GM23338 (cell line): ENCODE data around the gene UCK1. TPM values are rescaled to one million over a fixed set of nuclear protein-coding genes. Genes with fewer than 3 reads are reported as not detected.

Experiments used
- ATAC-seq: fragments of 200-7000 bp; cut with Tn5 transposase; 3 replicates; pipeline ENCODE4 v1.9.1; 2020
- DNase-seq: peaks from one replicate; pipeline ENCODE4 v3.0.0-alpha.2; 2015; ENCODE audit warnings: low spot score
- H2AFZ ChIP-seq: fragments of 200-600 bp; sonication (generic); 2 replicates; pipeline ENCODE4 v1.8.0; 2016; ENCODE audit warnings: antibody characterized with exemption, mild to moderate bottlenecking, moderate library complexity
- H3F3A ChIP-seq: fragments of 200-600 bp; sonication (generic); replicated peaks from 2 replicates; pipeline ENCODE4 v1.8.0; 2017; ENCODE audit warnings: antibody characterized with exemption, mixed run types, low read depth
- H3K27ac ChIP-seq: fragments of 200-600 bp; sonication (generic); 2 replicates; pipeline ENCODE4 v1.6.1; 2016; ENCODE audit warnings: low read depth
- H3K27me3 ChIP-seq: fragments of 200-600 bp; sonication (generic); 2 replicates; pipeline ENCODE4 v1.8.0; 2016; ENCODE audit warnings: mild to moderate bottlenecking, mixed run types, moderate library complexity; ENCODE audit not compliant: insufficient read depth
- H3K36me3 ChIP-seq: fragments of 200-600 bp; sonication (generic); 2 replicates; pipeline ENCODE4 v1.8.0; 2016; ENCODE audit warnings: mild to moderate bottlenecking; ENCODE audit not compliant: insufficient read depth
- H3K4me1 ChIP-seq: fragments of 200-600 bp; sonication (generic); 2 replicates; pipeline ENCODE4 v1.8.0; 2016; ENCODE audit warnings: mild to moderate bottlenecking, moderate library complexity; ENCODE audit not compliant: insufficient read depth
- H3K4me2 ChIP-seq: fragments of 200-600 bp; sonication (generic); 2 replicates; pipeline ENCODE4 v1.7.1; 2017; ENCODE audit warnings: mixed run types
- H3K4me3 ChIP-seq: fragments of 200-600 bp; sonication (generic); 2 replicates; pipeline ENCODE4 v1.6.1; 2016; ENCODE audit warnings: mixed run types
- H3K79me2 ChIP-seq: fragments of 200-600 bp; sonication (generic); replicated peaks from 2 replicates; pipeline ENCODE4 v1.8.0; 2017; ENCODE audit warnings: mild to moderate bottlenecking; ENCODE audit not compliant: insufficient read depth
- H3K9me2 ChIP-seq: fragments of 200-600 bp; sonication (generic); 2 replicates; pipeline ENCODE4 v1.8.0; 2017; ENCODE audit not compliant: insufficient read depth
- H4K20me1 ChIP-seq: fragments of 200-600 bp; sonication (generic); replicated peaks from 2 replicates; pipeline ENCODE4 v1.8.0; 2017; ENCODE audit warnings: mild to moderate bottlenecking; ENCODE audit not compliant: insufficient read depth
- H3K27ac Mint-ChIP-seq: 2 replicates; pipeline ENCODE4 v1.8.0; 2020; ENCODE audit warnings: inconsistent platforms, mild to moderate bottlenecking, moderate library complexity, mixed read lengths
- H3K27me3 Mint-ChIP-seq: 3 replicates; pipeline ENCODE4 v1.8.0; 2022; ENCODE audit warnings: low read depth, mild to moderate bottlenecking, moderate library complexity, mixed read lengths, inconsistent platforms; ENCODE audit not compliant: insufficient read depth, poor library complexity
- H3K36me3 Mint-ChIP-seq: 3 replicates; pipeline ENCODE4 v1.8.0; 2021; ENCODE audit warnings: low read depth, mild to moderate bottlenecking, inconsistent platforms, moderate library complexity, mixed read lengths
- H3K4me1 Mint-ChIP-seq: 3 replicates; pipeline ENCODE4 v1.8.0; 2020; ENCODE audit warnings: mild to moderate bottlenecking, inconsistent platforms, mixed read lengths
- H3K4me3 Mint-ChIP-seq: 3 replicates; pipeline ENCODE4 v1.8.0; 2021; ENCODE audit warnings: moderate library complexity, mild to moderate bottlenecking, inconsistent platforms, mixed read lengths
- H3K9me3 Mint-ChIP-seq: 3 replicates; pipeline ENCODE4 v1.8.0; 2020; ENCODE audit warnings: moderate library complexity, mild to moderate bottlenecking, inconsistent platforms, mixed read lengths
- CREB1 ChIP-seq: fragments of 250-450 bp; sonication (Bioruptor Pico); IDR thresholded peaks from 2 replicates; pipeline ENCODE4 v1.5.0; 2020; ENCODE audit warnings: low read depth, mild to moderate bottlenecking, moderate library complexity
- ETS1 ChIP-seq: IDR thresholded peaks from 2 replicates; pipeline ENCODE4 v1.6.1; 2016; ENCODE audit warnings: antibody characterized with exemption
- EZH2 ChIP-seq: fragments of 200-600 bp; sonication (generic); IDR thresholded peaks from one replicate; pipeline ENCODE4 v1.8.0; 2017; ENCODE audit warnings: antibody characterized with exemption, mild to moderate bottlenecking, low read depth; ENCODE audit not compliant: unreplicated experiment
- JUNB ChIP-seq: IDR thresholded peaks from one replicate; pipeline ENCODE4 v1.6.1; 2016; ENCODE audit warnings: antibody characterized with exemption; ENCODE audit not compliant: unreplicated experiment
- NANOG ChIP-seq: IDR thresholded peaks from 2 replicates; pipeline ENCODE4 v1.6.1; 2016; ENCODE audit warnings: antibody characterized with exemption, borderline replicate concordance
- ZNF331 ChIP-seq: fragments of 250-450 bp; sonication (Bioruptor Pico); IDR thresholded peaks from 2 replicates; pipeline ENCODE4 v1.5.0; 2020; ENCODE audit warnings: low read depth, mild to moderate bottlenecking, moderate library complexity
- polyA plus RNA-seq: library from polyadenylated mRNA; unstranded; fragments of >200 nt; fragmentation: Nextera tagmentation; extraction: Ambion mirVana; gene quantifications from 2 replicates; pipeline ENCODE4 v1.2.1, GENCODE V29; 2016
- total RNA-seq: library from RNA; depleted of rRNA; stranded (reverse); fragments of >200 nt; shearing (Covaris generic); gene quantifications from 2 replicates; pipeline ENCODE4 v1.2.3, GENCODE V29; 2014
- TF ChIP-seq, protein P1 (sequence below): IDR thresholded peaks from one replicate; pipeline ENCODE4 v1.6.1; 2018; ENCODE audit warnings: antibody characterized with exemption; ENCODE audit not compliant: unreplicated experiment

UCK1 gene
- total and polyA plus RNA-seq, 2 experiments from 2014 or later, result 23.4 to 35.9 TPM

DNA sequence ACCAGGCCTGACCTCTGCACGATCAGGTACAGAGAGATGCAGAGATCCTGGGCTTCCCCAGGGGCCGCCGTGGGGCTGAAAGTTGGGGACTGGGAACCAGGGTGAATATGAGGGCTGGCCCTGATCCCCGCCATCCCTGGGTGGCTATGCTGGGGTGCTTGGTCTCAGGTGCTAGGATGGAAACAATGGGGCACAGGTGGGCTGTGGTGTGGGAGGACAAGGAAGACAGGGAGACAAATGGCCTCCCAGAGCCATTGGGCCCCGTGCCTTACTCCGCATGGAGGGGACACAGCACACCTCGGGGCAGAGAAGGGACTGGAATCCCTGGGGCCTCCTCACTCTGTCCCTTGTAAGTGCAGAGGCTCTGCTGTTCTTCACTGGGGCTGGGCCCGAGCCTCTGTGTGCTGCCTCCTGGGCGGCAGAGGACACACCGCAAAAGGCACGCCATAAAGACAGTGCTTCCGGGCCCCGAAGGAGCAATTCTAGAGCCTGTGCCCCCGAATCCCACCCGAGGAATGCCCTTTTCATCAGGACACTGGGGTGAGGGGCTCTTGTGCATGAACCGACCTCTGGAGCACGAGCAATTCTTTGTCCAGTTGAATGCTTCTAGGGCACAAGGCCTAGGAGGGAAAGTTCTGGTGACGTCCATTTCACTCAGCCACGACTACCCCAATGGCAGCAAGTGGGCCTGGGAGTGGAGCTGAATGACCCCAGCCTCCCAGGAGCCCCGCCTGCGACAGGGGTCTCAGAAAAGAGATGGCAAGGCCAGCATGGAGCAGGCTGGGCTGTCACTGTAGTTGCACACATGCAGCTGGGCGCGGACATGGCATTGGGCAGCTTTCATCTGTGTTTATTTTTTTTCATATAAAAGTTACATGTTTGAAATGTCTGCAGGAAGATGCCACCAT, 45.1 kb upstream of the UCK1 start (continued):
- TF ChIP-seq JUNB (no peak), ETS1 (no peak), ZNF331 (no peak), NANOG (no peak)
- TF ChIP-seq, protein P1, sequence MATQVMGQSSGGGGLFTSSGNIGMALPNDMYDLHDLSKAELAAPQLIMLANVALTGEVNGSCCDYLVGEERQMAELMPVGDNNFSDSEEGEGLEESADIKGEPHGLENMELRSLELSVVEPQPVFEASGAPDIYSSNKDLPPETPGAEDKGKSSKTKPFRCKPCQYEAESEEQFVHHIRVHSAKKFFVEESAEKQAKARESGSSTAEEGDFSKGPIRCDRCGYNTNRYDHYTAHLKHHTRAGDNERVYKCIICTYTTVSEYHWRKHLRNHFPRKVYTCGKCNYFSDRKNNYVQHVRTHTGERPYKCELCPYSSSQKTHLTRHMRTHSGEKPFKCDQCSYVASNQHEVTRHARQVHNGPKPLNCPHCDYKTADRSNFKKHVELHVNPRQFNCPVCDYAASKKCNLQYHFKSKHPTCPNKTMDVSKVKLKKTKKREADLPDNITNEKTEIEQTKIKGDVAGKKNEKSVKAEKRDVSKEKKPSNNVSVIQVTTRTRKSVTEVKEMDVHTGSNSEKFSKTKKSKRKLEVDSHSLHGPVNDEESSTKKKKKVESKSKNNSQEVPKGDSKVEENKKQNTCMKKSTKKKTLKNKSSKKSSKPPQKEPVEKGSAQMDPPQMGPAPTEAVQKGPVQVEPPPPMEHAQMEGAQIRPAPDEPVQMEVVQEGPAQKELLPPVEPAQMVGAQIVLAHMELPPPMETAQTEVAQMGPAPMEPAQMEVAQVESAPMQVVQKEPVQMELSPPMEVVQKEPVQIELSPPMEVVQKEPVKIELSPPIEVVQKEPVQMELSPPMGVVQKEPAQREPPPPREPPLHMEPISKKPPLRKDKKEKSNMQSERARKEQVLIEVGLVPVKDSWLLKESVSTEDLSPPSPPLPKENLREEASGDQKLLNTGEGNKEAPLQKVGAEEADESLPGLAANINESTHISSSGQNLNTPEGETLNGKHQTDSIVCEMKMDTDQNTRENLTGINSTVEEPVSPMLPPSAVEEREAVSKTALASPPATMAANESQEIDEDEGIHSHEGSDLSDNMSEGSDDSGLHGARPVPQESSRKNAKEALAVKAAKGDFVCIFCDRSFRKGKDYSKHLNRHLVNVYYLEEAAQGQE, result no peak

DNA sequence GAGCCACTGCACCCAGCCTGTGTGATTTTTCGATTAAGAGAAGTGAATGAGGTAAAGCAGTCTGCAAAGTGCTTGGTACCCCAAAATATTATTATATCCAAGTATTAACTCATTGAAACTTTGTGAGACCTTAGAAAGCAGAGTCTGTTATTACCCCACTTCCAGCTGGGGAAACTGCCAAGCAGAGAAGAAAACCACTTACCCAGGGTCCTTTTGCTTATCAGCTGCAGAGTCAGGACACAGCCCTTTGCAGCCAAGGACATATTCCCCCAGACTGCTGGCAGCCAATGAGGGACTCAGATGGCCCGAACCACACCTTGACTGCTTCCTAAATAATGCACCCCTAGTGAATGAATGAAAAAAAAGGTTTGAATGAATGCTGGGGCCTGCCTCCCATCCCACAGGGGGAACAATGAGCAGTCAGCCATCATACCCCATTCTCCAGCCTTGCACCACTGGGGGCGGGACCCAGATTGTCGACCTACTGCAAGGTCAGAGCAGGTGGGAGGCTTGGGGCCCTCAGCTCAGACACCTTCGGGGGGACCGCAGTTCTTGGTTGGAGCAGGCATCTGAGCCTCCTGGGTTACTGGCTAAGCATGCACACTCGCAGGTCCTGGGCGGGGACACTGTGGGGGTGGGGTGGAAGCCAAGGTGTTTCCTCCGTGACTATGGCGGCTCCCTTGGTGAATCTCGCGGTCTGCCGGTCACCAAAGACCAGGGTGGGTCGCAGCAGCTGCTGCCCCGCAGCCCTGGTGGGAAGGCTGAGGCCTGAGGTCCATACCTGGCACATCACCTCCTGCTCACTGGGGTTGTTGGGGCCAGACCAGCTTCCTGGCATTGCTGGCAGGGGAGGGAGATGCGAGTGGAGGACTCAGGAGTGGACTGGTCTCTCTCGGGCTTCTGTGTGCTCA, 43.9 kb upstream of the UCK1 start:
- H3K4me1 ChIP-seq, result no peaks in the 10 kb centered on the region
- ATAC-seq (no peak), DNase-seq (no peak)
- no peaks in the 10 kb centered on the region for H3F3A ChIP-seq
- Mint-ChIP-seq H3K4me1 (peaks cover 2% of the 10 kb centered on the region; the same call in 1 of the 3 replicates), H3K4me3 (no peak overlapping the region), H3K27ac (no peak overlapping the region), H3K9me3 (peaks cover under 1% of the 10 kb centered on the region; the same call in 1 of the 3 replicates), H3K36me3 (peaks cover 10% of the 10 kb centered on the region), H3K27me3 (peaks cover 13% of the 10 kb centered on the region)
- H3K27me3 ChIP-seq, result no peaks in the 10 kb centered on the region
- no peaks in the 10 kb centered on the region for H3K9me2 ChIP-seq
- H3K36me3 ChIP-seq, result no peaks in the 10 kb centered on the region
- H3K4me2 ChIP-seq, result no peak overlapping the region
- no peak overlapping the region for H3K27ac ChIP-seq
- H3K4me3 ChIP-seq, result no peak overlapping the region
- TF ChIP-seq JUNB, result no peak
- no peaks in the 10 kb centered on the region for H4K20me1 ChIP-seq
- no peak overlapping the region for H2AFZ ChIP-seq
- no peaks in the 10 kb centered on the region for H3K79me2 ChIP-seq

DNA sequence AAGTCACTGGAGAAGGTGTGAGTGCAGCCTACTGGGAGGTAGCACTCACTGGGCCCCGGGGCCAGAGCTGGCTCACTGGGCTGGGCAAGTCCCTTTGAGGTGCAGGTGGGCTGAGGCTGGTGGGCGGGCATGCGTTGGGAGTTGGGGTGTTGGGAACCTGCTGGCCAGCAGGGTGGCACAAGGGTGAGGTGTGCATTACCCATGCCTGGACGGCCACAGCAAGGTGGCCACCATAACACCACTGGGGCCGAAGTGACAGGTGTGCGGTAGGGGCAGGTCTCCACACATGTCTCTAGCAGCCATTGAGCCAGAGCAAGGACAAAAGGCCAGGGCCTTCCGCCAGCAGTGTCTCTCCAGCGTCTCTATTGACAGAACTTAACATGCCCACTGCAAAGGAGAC, 36.8 kb upstream of the UCK1 start:
- no peaks in the 10 kb centered on the region for H3K4me1 Mint-ChIP-seq
- Histone ChIP-seq H2AFZ (no peak overlapping the region), H3F3A (no peaks in the 10 kb centered on the region), H3K79me2 (no peaks in the 10 kb centered on the region), H3K9me2 (no peaks in the 10 kb centered on the region), H4K20me1 (no peaks in the 10 kb centered on the region), H3K27me3 (no peaks in the 10 kb centered on the region), H3K4me3 (no peak overlapping the region), H3K4me2 (no peak overlapping the region), H3K4me1 (no peaks in the 10 kb centered on the region), H3K36me3 (no peaks in the 10 kb centered on the region), H3K27ac (no peak overlapping the region)
- H3K9me3 Mint-ChIP-seq, result peaks cover 45% of the 10 kb centered on the region
- TF ChIP-seq CREB1 (CRISPR knock-in tag) (no peak), EZH2 (no peak)
- no peak overlapping the region for H3K27ac Mint-ChIP-seq
- ATAC-seq, result no peak
- H3K27me3 Mint-ChIP-seq, result peaks cover 10% of the 10 kb centered on the region
- H3K4me3 Mint-ChIP-seq, result no peak overlapping the region
- no peak for DNase-seq
- peaks cover 25% of the 10 kb centered on the region for H3K36me3 Mint-ChIP-seq
